GM12892 (cell line): ENCODE data around the gene TRIM33. TPM values are rescaled to one million over a fixed set of nuclear protein-coding genes. Genes with fewer than 3 reads are reported as not detected.

Source experiments
- DNase-seq: peaks from one replicate; pipeline ENCODE4 v3.0.0; 2011; ENCODE audit not compliant: insufficient read length
- FAIRE-seq: peaks from 2 replicates; lab custom pipeline; 2011; peaks lifted over from hg19 to GRCh38; lab: Jason Lieb, UNC
- POLR2A ChIP-seq: IDR thresholded peaks from 2 replicates; pipeline ENCODE4 v1.6.1; 2011; ENCODE audit warnings: low read depth, low read length, control low read depth
- POLR2AphosphoS5 ChIP-seq: IDR thresholded peaks from 2 replicates; pipeline ENCODE4 v1.6.1; 2011; ENCODE audit warnings: low read depth, low read length, control low read depth
- TAF1 ChIP-seq: IDR thresholded peaks from 2 replicates; pipeline ENCODE4 v1.6.1; 2011; ENCODE audit warnings: low read depth, mild to moderate bottlenecking, control low read depth, low read length, borderline replicate concordance
- polyA plus RNA-seq: library from polyadenylated mRNA; unstranded; fragments of >200 nt; gene quantifications from one replicate; pipeline ENCODE4 v1.2.1, GENCODE V29; 2012; ENCODE audit warnings: missing spikeins, inconsistent platforms; ENCODE audit not compliant: missing spikeins

Gene TRIM33
- 18.6 TPM for polyA plus RNA-seq

GRCh38 chr1:114511032-114511785 is at the start of gene TRIM33:
Gene TRIM33, minus strand, starts transcription at chr1:114511203. Its CDS starts 127 bp downstream, at chr1:114511076.
- peak; percentile 94 for FAIRE-seq
- peak; percentile 90 for TF ChIP-seq POLR2A
- TF ChIP-seq TAF1 = peak; percentile 83; the same call in 1 of the 2 replicates
- peak; percentile 81 for TF ChIP-seq POLR2AphosphoS5
- DNase-seq = peak; percentile 77

- FAIRE-seq = no peak
- TF ChIP-seq POLR2AphosphoS5 = no peak
- TF ChIP-seq TAF1 = no peak
- TF ChIP-seq POLR2A = no peak
- DNase-seq = no peak
These were observed 48.4 kb upstream of the TRIM33 start for GRCh38 chr1:114559356-114559755.

- FAIRE-seq (no peak), DNase-seq (no peak)
- TF ChIP-seq TAF1 = no peak
- TF ChIP-seq POLR2A = no peak
- no peak for TF ChIP-seq POLR2AphosphoS5
These were observed 47.5 kb upstream of the TRIM33 start for GRCh38 chr1:114558544-114558943.

GRCh38 chr1:114554577-114554976 is 43.6 kb upstream of the TRIM33 start:
- no peak for FAIRE-seq
- TF ChIP-seq POLR2AphosphoS5 (no peak), POLR2A (no peak), TAF1 (no peak)
- no peak for DNase-seq

GRCh38 chr1:114552106-114552639 is 41.2 kb upstream of the TRIM33 start:
- FAIRE-seq = no peak
- no peak for DNase-seq
- TF ChIP-seq POLR2A (no peak), POLR2AphosphoS5 (no peak), TAF1 (no peak)

- TF ChIP-seq TAF1 = no peak
- TF ChIP-seq POLR2AphosphoS5 = no peak
- no peak for TF ChIP-seq POLR2A
- FAIRE-seq = no peak
- DNase-seq = no peak
These were observed 40.4 kb upstream of the TRIM33 start for GRCh38 chr1:114551400-114551799.

- no peak for FAIRE-seq
- TF ChIP-seq TAF1 (no peak), POLR2A (no peak), POLR2AphosphoS5 (no peak)
- no peak for DNase-seq
These were observed 39.3 kb upstream of the TRIM33 start for GRCh38 chr1:114550336-114550735.

GRCh38 chr1:114549137-114549536 is 38.1 kb upstream of the TRIM33 start:
- FAIRE-seq = no peak
- no peak for DNase-seq
- no peak for TF ChIP-seq POLR2A
- TF ChIP-seq TAF1 = no peak

GRCh38 chr1:114547076-114547475 is 36.1 kb upstream of the TRIM33 start:
- no peak for TF ChIP-seq TAF1
- no peak for TF ChIP-seq POLR2AphosphoS5
- no peak for TF ChIP-seq POLR2A
- FAIRE-seq (no peak), DNase-seq (no peak)

GRCh38 chr1:114545796-114546195 is 34.8 kb upstream of the TRIM33 start:
- no peak for DNase-seq
- TF ChIP-seq TAF1 (no peak), POLR2AphosphoS5 (no peak), POLR2A (no peak)
- no peak for FAIRE-seq

GRCh38 chr1:114545315-114545714 is 34.3 kb upstream of the TRIM33 start:
- TF ChIP-seq POLR2A (no peak), POLR2AphosphoS5 (no peak), TAF1 (no peak)
- no peak for FAIRE-seq
- no peak for DNase-seq

GRCh38 chr1:114540821-114541220 is 29.8 kb upstream of the TRIM33 start:
- FAIRE-seq (no peak), DNase-seq (no peak)

More at GRCh38 chr1:114540821-114541220, 29.8 kb upstream of the TRIM33 start:
- TF ChIP-seq TAF1 (no peak), POLR2A (no peak), POLR2AphosphoS5 (no peak)
